Measurements from ENCODE around the gene PDLIM5.
"Not testable (repeated sequence)": the region's sequence is repeated elsewhere in the genome, so short reads cannot be mapped to it uniquely, and the experiment has no call there.

The PDLIM5 gene

DNA sequence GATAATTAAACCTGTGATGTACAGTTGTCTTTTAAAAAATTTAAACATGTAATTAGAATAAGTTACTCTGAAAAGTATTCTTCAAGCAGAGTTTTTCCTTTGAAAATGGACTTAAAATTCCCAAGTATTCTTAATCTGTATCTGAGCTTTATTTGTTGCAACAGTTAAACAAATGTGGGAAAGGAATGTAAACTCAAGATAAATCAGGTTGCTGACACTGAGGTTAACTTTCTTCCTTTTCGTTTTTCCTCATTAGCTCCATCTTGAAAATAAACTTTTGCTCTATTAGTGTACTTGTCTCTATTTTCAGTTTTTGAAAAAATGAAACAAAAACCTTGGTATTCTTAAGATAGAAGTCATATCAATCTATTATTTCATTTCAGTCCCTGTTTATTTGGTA lies 161.5 kb downstream of the PDLIM5 start:
- no peak for DNase-seq

DNA sequence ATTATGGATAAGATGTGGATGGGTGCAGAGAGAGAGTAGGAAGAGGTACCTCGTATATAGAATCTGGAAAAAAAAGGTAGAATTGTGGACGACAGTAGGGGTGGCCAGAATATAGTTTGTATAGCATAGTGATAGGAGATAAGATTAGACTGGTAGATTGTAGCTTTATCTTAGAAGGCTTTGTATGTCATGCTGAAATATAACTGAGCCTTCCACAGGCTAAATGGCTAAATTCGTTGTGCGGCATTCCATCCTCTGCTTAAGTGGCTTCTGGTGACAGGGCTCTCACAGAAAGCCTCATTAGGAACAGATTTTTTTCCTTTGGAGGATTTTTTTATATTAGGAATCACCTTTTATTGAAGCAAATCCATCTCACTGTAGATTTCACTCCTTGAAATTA lies 163.7 kb downstream of the PDLIM5 start:
- no peak for DNase-seq

DNA sequence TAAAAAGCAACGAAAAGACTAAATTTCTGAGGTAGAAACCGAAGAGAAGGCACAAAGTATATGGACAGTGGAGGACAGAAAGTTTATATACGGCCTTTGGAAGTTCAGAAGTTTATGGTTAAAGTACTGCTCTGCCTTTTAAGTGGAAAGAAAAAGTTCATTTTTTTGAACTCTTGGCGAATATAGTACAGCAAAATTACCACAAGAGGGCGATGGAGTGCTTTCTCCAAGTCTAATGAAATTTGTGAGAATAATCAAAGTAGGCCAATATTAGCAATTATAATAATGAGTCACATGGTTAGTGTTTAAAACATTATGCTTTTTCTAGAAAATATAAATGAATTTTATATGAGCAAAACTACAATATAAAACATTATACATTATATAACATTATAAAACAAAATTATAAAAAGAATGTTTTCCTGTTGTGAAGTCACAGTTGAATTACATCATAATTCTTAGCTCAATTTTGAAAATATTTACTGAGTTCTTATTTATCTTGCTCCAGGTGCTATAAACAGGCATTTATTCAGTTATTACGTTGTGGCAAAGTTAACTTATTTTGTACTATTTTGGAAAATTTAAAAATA lies 169.8 kb downstream of the PDLIM5 start:
- peak; percentile 64 for DNase-seq

DNA sequence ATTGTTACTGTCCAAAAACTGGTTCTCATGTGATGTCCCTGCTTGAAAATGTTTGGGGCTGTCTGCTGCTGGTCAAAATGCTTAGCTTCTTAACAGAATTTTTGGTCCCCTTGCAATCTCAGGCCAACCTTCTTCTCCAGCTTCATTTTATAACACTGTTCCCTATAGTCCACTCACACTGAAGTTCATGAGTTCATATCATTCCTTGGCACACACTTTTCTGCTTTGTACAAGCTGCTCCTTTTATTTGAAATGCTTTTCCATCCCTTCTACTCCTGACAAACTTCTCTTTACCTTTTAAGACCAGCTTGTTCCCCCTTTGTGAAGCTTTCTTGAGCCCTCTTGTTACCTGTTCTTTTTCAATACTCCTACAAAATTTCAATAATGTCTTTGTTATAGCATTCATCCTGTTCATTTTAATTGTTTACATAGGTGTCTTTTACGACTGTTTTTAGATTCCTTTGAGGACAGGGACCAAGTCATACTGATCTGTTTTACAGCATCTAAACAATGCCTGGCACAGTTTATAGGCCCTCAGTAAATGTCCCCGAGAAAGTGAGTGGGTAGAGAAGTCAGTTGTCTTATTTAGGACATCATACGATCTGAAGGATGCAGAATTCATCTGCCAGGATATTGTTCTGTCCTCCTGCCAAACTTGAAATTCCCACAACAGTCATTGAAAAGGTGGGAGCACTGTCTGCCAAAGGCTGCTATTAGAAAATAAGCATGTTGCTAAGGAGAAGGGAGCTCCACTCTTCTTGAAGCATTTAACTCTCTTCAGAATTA lies 171.6 kb downstream of the PDLIM5 start:
- DNase-seq: no peak

DNA sequence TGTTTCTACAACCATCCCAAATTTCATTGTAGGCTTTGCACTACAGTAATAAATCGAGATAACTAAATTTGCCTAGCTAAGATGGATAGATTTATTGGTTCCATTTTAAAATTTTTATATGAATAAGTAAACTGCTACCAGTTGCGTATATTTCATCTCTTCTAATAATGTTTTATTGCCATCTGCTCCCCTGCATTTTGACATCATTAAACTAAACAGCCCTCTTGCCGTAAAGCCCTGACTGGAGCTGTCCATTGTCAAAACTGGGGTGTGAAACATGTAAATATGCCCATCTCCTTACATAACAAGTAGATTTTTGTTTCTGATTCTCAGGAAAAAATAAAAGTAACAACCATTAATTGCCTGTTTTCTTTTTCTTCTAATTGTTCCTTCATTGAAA lies 175.2 kb downstream of the PDLIM5 start:
- no peak for DNase-seq

DNA sequence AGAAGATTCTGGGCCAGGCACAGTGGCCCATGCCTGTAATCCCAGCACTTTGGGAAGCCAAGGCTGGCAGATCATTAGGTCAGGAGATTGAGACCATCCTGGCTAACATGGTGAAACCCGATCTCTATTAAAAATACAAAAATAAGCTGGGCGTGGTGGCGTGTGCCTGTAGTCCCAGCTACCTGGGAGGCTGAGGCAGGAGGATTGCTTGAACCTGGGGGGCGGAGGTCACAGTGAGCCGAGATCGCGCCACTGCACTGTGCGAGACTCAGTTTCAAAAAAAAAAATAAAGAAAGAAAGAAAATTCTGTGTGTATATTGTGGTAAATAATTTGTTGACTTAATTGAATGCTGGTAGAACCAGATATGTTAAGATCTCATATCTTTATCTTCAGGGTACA lies 177.3 kb downstream of the PDLIM5 start:
- DNase-seq: not testable (repeated sequence)

DNA sequence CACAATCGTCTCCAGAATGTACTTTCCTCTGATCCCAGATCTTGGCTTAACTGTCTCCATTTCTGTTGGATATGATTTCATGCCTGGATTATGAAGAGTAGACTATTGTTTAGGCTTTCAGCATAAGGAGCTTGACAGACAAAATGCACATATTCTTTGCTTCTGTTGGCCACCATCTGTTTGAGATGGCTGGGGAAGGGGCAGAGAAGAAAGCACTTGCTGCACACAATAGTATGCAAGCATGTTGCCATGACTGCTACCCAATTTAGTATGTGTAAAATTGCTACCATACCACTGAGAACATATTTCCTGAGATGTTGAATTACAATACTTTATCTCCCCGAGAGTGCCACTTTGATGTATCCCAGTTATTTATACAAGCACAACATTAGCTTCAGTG lies 178.1 kb downstream of the PDLIM5 start:
- no peak for DNase-seq

DNA sequence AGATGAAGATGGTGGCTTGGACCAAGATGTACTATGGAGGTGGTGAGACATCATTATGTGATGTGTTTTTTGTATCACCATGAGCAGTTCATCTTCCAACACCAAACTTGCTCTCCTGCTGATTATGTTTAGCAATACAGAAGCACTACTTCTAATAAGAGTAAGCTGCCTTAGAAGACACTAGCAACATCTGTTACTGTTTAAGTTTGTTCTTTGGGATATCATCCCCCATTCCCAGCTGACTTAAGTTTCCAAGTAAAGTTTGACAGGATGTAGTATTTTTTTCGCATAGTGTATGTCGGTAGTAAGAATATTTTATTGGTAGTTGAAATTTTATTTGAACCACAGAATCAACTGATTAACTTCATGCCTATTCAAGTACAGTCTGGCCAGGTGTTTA lies 182.5 kb downstream of the PDLIM5 start:
- DNase-seq: no peak

DNA sequence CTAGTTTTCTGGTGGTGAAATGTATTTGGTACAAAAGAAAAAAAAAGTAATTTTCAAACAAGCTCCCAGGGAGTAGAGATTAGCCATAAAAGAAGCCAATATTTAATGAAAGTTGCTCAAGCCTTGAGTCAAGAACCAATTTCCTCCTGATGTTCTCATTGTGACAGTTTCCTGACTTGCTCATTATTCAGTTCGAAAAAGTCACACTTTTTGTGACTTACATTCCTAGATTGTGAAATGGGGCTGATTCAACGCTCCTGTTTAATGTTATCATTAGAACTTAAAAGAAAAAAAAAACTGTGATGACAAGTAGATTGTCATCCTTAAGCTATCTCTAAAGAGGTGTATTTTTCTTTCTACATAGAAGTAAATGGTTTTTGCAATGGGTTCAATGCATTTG lies 183.4 kb downstream of the PDLIM5 start:
- no peak for DNase-seq

DNA sequence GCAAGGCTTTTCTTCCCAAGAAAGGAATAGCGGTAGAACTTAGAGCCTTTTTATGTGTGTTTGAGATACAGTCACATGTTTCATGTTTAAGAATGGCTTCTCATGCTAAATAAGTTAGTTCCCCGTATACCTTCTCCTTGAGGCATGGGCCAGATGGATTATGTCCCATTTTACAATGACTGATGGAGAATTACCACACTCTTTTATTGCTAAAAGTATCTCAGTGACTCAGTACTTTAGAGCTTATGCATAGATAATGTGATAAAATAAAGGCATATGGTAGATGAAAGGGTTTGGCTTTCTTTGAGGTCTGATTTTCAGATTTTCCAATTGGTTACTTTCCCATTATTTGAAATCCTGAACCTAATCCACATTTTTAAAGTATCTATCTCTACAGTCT lies 184.3 kb downstream of the PDLIM5 start:
- no peak for DNase-seq

DNA sequence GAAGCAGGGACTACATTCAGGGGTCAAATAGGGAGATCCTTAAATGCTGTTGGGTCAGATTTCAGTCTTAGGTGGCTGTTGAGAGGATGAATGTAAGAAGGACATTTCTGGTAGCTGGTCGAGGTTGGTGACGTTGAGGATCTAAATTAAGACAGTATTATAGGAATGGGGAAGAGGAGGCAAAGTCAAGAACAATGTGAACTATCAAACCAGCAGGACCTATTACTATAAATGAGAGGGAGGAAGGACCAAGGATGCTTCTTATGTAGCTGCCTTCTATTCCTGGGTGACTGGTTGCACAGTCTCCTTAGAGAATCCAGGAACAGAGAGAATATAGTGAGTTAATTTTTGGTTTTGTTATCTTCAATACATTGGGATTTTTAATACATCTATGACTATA lies 187.6 kb downstream of the PDLIM5 start:
- no peak for DNase-seq

DNA sequence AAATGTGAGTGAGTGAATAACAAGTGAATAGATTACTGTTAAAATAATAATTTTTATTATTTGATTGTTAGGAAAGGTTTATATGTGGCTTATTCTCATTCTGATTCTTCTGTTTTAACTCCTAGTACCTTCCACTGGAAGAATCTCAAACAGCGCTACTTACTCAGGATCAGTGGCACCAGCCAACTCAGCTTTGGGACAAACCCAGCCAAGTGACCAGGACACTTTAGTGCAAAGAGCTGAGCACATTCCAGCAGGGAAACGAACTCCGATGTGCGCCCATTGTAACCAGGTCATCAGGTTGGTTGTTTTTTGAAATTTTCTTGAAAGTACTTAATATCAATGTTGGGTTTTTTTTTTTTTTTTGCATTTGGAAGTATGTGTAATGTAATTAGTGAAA lies 188.4 kb downstream of the PDLIM5 start:
- DNase-seq: no peak

DNA sequence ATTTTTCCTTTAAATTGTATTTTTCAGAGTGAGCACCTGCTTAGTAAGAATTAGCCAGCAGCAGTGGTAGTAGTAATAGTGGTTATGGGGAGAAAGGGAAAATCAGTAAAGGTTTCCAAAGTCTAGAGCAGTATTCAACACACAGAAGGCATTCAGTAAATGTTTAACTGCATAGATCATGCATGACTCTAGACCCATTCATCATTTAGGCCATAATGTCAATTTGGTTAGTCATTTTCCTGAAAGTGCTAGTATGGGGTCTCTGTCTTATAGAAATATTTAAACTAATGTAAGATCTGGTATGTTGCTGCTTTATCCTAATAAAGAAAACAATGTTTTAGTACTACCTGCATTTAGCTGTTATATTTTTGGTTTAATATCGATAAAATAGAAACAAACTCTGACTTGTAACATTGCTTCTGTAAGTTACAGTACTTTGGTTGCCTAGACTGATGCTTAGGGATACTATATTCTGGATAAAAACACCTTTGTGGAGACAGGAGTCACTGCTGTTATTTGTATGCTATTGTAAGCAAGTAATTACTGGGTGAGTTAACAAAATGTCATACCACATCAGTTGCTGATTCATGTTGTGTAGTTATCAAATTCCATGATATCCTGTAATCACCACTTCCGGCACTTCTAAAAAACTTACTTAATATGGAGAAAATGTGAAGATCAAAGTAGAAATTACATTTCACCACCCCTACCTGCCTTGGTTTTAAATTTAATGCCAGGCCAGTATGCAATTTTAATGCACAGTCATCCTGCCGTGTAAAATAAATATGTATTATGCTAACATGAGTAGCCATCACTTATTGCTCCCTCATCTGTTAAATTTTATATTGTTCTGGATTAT lies 190.2 kb downstream of the PDLIM5 start:
- no peak for DNase-seq

DNA sequence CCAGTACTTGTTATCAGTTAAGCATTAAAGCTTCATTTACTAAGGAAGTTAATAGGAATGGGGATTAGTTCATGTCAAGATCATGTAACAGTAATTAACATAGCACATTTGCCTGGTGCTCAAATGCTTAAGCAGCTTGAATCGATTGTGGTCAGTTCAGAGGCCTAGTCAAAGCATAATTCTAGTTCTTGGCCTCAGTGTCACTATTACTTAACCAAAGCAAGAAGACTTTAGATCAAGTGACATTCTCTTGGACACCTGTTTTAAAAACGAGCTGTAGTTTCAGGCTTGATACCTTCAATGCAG lies 190.8 kb downstream of the PDLIM5 start:
- DNase-seq: no peak

DNA sequence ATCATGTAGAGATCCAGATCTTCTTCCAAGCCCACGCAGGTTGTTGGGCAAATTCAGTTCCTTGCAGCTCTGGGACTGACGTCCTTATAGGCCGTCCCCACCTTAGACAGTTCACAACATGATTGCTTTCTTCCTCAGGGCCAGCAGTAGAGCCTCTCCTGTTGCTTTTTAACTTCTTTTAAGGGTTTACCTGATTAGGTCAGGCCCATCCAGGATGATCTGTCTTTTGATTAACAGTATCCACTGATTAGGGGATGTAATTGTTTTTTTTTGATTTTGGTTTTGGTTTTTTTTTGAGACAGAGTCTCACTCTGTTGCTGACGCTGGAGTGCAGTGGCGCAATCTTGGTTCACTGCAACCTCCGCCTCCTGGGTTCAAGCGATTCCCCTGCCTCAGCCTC lies 197.0 kb downstream of the PDLIM5 start:
- no peak for DNase-seq

DNA sequence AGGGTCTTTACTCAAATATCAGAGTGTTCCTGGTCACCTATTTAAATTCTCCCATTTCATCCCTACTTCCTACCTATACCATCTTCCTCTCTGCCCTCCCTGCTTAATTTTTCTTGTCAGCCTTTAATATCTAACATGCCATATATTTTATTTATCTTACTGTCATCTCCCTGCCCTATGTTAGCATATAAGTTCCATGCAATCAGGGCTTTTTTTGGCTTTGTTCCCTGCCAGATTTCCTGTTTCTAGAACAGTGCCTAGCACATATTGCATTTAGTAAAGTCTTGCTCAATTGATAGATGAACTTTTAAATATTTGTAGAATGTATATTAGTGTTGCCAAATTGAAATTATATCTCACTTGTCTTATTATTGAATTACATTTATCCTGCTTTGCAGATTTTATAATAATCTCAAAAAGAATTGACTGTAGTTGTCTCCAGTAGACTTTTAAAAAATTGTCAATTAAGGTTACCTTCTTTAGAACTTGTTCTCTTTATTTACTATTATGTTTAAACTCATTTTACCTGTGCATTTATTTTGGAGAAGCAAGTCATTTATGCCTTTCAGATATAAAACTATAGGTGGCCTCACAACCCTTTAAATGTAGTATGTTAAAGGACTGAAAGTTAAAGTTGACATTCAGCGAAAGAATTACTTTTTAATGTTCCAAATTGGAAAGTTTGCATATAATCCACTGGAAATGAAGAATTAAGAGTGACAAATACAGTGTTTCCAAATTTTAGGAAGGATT lies 197.8 kb downstream of the PDLIM5 start:
- no peak for DNase-seq

DNA sequence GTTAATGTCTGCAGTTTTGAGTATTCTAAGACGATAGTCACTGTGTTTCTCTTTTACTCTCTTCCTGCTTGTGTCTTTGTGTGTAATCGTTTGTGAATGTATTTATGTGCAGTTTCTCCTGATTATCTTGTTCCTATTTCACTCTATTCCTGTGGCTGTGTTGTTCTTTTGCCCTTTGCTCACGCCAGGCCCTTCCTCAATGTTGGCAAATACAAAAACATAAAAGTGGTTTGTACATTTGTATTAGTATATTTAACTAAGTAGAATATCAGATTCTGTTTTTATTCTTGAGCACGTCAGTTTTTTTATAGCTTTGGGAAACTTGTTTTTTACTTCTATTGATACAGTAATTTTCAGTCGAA lies 198.4 kb downstream of the PDLIM5 start:
- DNase-seq: no peak

DNA sequence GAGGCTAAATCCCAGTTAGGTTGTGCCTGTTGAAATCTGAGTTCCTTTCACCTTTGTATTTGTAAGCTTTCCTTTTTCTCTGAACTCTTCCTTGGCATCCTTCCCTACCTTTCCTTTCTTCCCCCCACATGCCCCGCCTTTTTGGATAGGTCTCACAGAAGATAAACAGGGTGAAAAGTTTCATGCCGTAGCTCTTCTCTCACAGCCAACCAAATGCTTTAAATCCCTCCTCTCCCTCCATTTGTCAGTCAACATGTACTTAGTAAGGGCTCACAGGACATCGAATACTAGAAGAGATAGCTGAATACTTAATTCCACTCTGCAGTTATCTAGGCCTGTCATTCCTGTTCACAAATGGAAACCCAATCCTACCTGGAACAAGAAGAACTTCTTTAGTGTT lies 198.9 kb downstream of the PDLIM5 start:
- no peak for DNase-seq

DNA sequence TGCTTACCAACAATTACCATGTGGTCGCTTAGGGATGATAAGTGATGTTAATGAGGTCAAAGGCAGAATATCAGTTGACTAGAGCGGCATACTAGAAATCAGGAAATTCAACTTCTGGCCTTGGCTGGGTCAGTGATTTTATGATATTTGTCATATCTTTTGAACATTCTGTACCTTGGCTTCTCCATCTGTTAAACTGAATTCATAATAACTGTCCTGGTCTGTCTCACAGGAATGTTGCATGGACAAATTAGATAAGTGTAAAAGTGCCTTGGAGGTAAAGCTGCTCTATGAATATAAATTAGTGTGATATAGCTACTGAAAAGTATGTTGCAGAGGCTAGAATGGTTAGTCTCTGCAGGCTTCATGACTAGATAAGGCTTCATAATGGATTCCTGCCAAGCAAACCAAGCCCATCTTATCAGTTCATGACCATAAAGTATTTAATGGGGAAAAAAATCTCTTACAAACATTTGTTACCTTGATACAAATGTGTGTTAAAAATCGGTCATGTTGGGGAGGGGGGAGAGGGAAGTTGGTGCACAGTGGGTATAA lies 201.4 kb downstream of the PDLIM5 start:
- no peak for DNase-seq

DNA sequence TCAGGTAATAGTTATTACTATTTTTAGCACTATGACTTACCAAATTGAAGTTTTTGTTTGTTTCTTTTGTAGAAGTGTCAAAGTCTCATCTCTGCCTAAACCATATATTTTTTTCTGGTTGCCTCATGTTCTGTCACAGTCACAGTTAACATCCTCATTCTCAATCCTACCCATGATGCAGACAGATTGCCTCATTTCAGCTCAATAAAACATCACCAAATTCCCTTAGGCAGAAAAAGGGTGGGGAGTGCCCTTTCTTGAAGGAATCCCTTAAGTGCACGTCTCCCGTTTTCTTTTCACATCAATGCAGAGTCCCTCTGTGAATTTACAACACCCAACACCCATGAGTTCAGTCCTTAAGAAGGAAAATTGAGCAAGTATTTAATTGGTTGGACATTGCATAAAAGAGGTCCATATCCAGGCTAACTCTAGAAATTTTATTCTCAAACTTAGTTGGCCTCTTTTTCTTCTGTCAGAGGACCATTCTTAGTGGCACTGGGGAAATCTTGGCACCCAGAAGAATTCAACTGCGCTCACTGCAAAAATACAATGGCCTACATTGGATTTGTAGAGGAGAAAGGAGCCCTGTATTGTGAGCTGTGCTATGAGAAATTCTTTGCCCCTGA lies 202.4 kb downstream of the PDLIM5 start:
- DNase-seq: peak; percentile 36

DNA sequence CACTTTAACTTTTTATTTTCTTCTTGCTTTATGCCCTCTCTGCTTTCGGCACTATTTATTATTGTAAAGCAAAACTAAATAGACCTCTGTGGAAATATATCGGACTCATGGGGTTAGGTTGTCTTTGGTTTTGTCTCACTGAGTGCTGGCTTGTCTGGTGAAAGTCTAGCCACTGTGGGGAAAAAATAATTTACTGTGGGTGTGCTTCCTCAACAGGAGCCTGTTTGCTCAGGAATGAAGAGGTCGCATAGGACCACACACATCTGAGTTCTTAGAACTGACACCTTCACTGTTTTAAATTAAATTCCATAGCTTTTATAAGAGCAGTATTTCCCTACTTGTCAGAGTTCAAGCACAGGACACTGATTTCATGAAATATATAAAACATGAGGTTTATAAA lies 203.0 kb downstream of the PDLIM5 start:
- no peak for DNase-seq

DNA sequence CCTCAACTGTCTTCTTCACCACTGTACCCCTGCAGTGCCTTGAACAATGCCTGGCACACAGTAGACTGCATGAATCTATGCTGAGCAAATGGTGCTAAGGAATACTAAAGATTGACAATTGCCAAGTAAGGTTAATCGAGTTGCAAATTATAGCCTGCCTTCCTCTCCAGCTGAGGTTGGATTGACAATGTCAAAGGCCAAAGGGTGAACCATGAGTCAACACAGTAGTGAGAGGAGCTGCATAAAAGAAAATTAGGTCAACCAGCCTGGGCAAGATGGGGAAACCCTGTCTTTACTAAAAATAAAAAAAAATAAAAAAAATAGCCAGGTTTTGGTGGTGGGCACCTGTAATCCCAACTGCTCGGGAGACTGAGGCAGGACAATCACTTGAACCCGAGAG lies 208.9 kb downstream of the PDLIM5 start:
- DNase-seq: no peak

DNA sequence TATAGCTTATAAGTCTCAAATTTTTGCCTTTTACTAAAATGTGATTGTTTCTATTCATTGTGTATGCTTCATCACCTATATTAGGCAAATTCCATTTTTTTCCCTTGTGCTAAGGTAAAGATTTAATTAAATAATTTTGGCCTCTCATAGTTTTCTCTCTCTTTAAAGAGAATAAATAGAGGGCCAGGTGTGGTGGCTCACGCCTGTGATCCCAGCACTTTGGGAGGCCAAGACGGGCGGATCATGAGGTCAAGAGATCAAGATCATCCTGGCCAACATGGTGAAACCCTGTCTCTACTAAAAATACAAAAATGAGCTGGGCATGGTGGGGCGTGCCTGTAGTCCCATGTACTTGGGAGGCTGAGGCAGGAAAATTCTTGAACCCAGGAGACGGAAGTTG lies 213.3 kb downstream of the PDLIM5 start:
- DNase-seq: not testable (repeated sequence)
